Measurements from ENCODE around the gene UFM1. TPM values are rescaled to one million over a fixed set of nuclear protein-coding genes. Genes with fewer than 3 reads are reported as not detected.

The UFM1 gene
- total RNA-seq, 1 donor from 2014 or later = 66.9 TPM

- Mint-ChIP-seq H3K27me3 (ENCODE audit: insufficient read depth) (peaks cover 2% of the 10 kb centered on the region), H3K36me3 (ENCODE audit: low read depth) (no peaks in the 10 kb centered on the region), H3K4me1 (ENCODE audit: low read depth) (peaks cover 4% of the 10 kb centered on the region)
Measured at GRCh38 chr13:38401276-38401675, 51.6 kb downstream of the UFM1 start.

GRCh38 chr13:38405216-38405615 lies 55.6 kb downstream of the UFM1 start:
- intact Hi-C loops (cut with micrococcal nuclease) = no loop called here
- H3K9me3 Mint-ChIP-seq = no peaks in the 10 kb centered on the region
- H3K4me3 Mint-ChIP-seq = no peak overlapping the region
- peaks cover 6% of the 10 kb centered on the region for H3K27me3 Mint-ChIP-seq (ENCODE audit: insufficient read depth)
- H3K36me3 Mint-ChIP-seq (ENCODE audit: low read depth) = no peaks in the 10 kb centered on the region
- H3K4me1 Mint-ChIP-seq (ENCODE audit: low read depth) = no peaks in the 10 kb centered on the region
- no peak overlapping the region for H3K27ac Mint-ChIP-seq
- DNase-seq (ENCODE audit: low spot score) = no peak

More at GRCh38 chr13:38401276-38401675, 51.6 kb downstream of the UFM1 start:
- no peak for DNase-seq (ENCODE audit: low spot score)
- intact Hi-C loops (cut with micrococcal nuclease) = no loop called here
- no peak overlapping the region for H3K4me3 Mint-ChIP-seq
- H3K9me3 Mint-ChIP-seq = no peaks in the 10 kb centered on the region
- no peak overlapping the region for H3K27ac Mint-ChIP-seq

DNA sequence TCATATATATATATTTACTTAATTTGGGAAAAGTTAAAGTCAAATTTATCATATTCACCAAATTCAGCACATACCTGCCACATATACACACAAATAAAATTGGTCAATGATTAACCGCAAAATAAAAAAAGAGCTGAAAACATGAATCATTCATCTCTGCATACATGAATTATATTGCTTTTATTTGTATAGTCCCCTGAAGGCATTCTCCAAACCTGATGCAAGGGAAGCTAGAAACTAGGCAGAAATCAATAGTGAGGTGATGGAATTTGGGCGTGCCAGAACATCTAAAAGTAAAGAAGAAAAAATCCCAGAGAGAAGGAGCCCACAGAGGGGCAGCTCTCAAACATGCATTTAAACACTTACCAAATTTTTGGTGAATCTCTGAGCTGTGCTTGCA lies 60.1 kb downstream of the UFM1 start:
- intact Hi-C loops (cut with micrococcal nuclease) = no loop called here
- H3K9me3 Mint-ChIP-seq = no peaks in the 10 kb centered on the region

GRCh38 chr13:38412266-38412665 lies 62.6 kb downstream of the UFM1 start:
- DNase-seq (ENCODE audit: low spot score) = no peak
- Mint-ChIP-seq H3K27me3 (ENCODE audit: insufficient read depth) (peaks cover 5% of the 10 kb centered on the region), H3K4me1 (ENCODE audit: low read depth) (peaks cover 6% of the 10 kb centered on the region), H3K27ac (no peak overlapping the region), H3K9me3 (no peaks in the 10 kb centered on the region), H3K36me3 (ENCODE audit: low read depth) (no peaks in the 10 kb centered on the region), H3K4me3 (no peak overlapping the region)
- intact Hi-C loops (cut with micrococcal nuclease) = no loop called here

More for the DNA sequence above, 60.1 kb downstream of the UFM1 start:
- Mint-ChIP-seq H3K27ac (no peak overlapping the region), H3K36me3 (ENCODE audit: low read depth) (no peaks in the 10 kb centered on the region), H3K4me3 (no peak overlapping the region), H3K4me1 (ENCODE audit: low read depth) (no peaks in the 10 kb centered on the region), H3K27me3 (ENCODE audit: insufficient read depth) (peaks cover 5% of the 10 kb centered on the region)
- DNase-seq (ENCODE audit: low spot score) = no peak

All from activated T-helper 1 cell treated with anti-CD3 and anti-CD28 coated beads, Interleukin-12 subunit alpha, Interleukin-12 subunit beta, Interleukin-2, Interleukin-4 antibody, amounts not matched to agents 30 ng/mL and 10 ng/mL and 1 ng/mL, durations not matched to agents 14 hours and 24 hours and 36 hours (primary cell).